MM.1S (cell line): ENCODE results near the gene LRRC32.

Source experiments
- EZH2 ChIP-seq: fragments of 300-600 bp; sonication (generic); optimal IDR thresholded peaks from 2 replicates; pipeline ENCODE3; 2017; ENCODE audit warnings: low read depth, mild to moderate bottlenecking, antibody characterized with exemption, low read length, mixed read lengths
- TF ChIP-seq, protein P1 (sequence below): fragments of 300-600 bp; sonication (generic); IDR thresholded peaks from 2 replicates; pipeline ENCODE4 v1.5.1; 2016; ENCODE audit warnings: antibody characterized with exemption, low read length, mixed read lengths

DNA sequence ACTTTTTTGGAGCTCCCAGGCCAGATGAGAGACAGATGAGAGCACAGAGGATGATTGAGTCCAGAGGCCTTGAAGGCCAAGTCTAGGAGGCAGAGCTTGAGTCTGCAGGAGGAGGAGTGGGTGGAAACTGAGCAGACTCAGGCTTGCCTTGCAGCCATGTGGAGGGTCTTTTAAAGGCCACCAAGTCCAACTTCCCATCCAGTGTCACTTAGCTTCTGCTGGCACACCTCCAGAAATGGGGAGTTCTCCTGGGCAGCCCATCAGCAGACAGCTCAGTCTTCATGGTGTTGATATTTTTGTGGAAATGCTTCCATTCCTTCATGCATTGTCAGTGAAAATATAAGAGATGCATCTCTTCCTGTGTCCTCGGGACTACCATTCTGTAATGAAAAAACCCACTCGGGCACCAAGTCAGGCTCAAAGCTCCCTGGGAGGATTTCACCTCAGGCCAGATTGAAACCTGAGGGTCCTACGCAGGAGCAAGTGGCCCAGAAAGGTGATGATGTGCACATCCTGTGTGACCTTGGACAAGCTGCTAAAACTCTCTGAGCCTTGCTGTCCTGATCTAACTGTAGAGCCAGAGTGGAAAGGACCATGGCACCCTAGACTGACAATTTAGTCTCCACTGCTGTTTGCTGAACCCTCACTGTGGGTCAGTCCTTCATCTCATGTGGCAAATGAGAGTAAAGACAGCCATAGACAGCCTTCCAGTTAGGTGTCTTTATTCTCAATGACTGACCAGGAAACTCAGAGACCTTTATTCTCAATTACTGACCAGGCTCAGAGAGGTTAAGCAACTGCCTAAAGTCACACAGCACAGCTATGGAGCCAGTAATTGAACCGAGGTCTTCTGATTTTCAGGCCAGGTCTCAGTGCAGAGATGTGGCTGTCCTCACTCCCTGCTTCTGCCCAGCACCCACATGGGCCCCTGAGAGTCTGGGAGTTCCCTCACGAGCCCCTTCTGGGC lies 2.9 kb upstream of the LRRC32 start:
- TF ChIP-seq, protein P1, sequence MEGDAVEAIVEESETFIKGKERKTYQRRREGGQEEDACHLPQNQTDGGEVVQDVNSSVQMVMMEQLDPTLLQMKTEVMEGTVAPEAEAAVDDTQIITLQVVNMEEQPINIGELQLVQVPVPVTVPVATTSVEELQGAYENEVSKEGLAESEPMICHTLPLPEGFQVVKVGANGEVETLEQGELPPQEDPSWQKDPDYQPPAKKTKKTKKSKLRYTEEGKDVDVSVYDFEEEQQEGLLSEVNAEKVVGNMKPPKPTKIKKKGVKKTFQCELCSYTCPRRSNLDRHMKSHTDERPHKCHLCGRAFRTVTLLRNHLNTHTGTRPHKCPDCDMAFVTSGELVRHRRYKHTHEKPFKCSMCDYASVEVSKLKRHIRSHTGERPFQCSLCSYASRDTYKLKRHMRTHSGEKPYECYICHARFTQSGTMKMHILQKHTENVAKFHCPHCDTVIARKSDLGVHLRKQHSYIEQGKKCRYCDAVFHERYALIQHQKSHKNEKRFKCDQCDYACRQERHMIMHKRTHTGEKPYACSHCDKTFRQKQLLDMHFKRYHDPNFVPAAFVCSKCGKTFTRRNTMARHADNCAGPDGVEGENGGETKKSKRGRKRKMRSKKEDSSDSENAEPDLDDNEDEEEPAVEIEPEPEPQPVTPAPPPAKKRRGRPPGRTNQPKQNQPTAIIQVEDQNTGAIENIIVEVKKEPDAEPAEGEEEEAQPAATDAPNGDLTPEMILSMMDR, result no peak
- TF ChIP-seq EZH2, result no peak
